OCI-LY3 (cell line): ENCODE results near the gene CSPG4.
"Not testable (repeated sequence)": the region's sequence is repeated elsewhere in the genome, so short reads cannot be mapped to it uniquely, and the experiment has no call there.

Source experiments
- CTCF ChIP-seq: fragments of 200-600, 300-600 bp; sonication (generic); IDR thresholded peaks from 2 replicates; pipeline ENCODE4 v1.5.1; 2014; ENCODE audit warnings: antibody characterized with exemption, low read length, low read depth
- EZH2phosphoT487 ChIP-seq: fragments of 200-600 bp; shearing (Covaris generic); IDR thresholded peaks from 2 replicates; pipeline ENCODE4 v1.6.1; 2018; ENCODE audit warnings: antibody characterized with exemption, mixed run types, low read depth

- TF ChIP-seq CTCF, EZH2phosphoT487: not testable (repeated sequence)
Observed at GRCh38 chr15:75705375-75705774, 7.3 kb downstream of the CSPG4 start.
